CD4-positive, alpha-beta T cell treated with Interleukin-15 for 4 hours (primary cell): ENCODE results near the gene SMIM22.

Experiments
- DNase-seq: peaks from one replicate; pipeline ENCODE4 v3.0.0-alpha.2; 2020; ENCODE audit warnings: low spot score

The SMIM22 gene

GRCh38 chr16:4795181-4795827 is at the start of gene SMIM22:
Gene SMIM22, plus strand, starts transcription at chr16:4795369. Its CDS starts 366 bp downstream, at chr16:4795735.
- no peak for DNase-seq

GRCh38 chr16:4746215-4746614 is 49.0 kb upstream of the SMIM22 start:
- no peak for DNase-seq

GRCh38 chr16:4746991-4747574 is 48.1 kb upstream of the SMIM22 start:
- no peak for DNase-seq

- no peak for DNase-seq
Observed at GRCh38 chr16:4747906-4748681, 47.1 kb upstream of the SMIM22 start.

- no peak for DNase-seq
Observed at GRCh38 chr16:4748682-4749411, 46.3 kb upstream of the SMIM22 start.

- no peak for DNase-seq
Observed at GRCh38 chr16:4749700-4750257, 45.4 kb upstream of the SMIM22 start.

- DNase-seq = no peak
Observed at GRCh38 chr16:4750896-4751295, 44.3 kb upstream of the SMIM22 start.

GRCh38 chr16:4752351-4753100 is 42.6 kb upstream of the SMIM22 start:
- no peak for DNase-seq

- DNase-seq = no peak
Observed at GRCh38 chr16:4753227-4753626, 41.9 kb upstream of the SMIM22 start.

GRCh38 chr16:4754865-4755264 is 40.3 kb upstream of the SMIM22 start:
- DNase-seq = no peak

GRCh38 chr16:4755687-4756086 is 39.5 kb upstream of the SMIM22 start:
- DNase-seq = no peak

- no peak for DNase-seq
Observed at GRCh38 chr16:4760221-4760910, 34.8 kb upstream of the SMIM22 start.

GRCh38 chr16:4762205-4762604 is 33.0 kb upstream of the SMIM22 start:
- DNase-seq = no peak

- DNase-seq = no peak
Observed at GRCh38 chr16:4763791-4764190, 31.4 kb upstream of the SMIM22 start.

- no peak for DNase-seq
Observed at GRCh38 chr16:4765511-4766474, 29.4 kb upstream of the SMIM22 start.

- peak; percentile 97 for DNase-seq
Observed at GRCh38 chr16:4766875-4767628, 28.1 kb upstream of the SMIM22 start, which contains the start of gene ZNF500. Gene ZNF500, minus strand, starts transcription at chr16:4767162. Its CDS starts 1,184 bp downstream, at chr16:4765978.

- DNase-seq = no peak
Observed at GRCh38 chr16:4767872-4768548, 27.2 kb upstream of the SMIM22 start.
